ENCODE results near the gene SCYL3. TPM values are rescaled to one million over a fixed set of nuclear protein-coding genes. Genes with fewer than 3 reads are reported as not detected.
"Not testable (repeated sequence)": the region's sequence is repeated elsewhere in the genome, so short reads cannot be mapped to it uniquely, and the experiment has no call there.

SCYL3 gene
- total and polyA plus RNA-seq, 3 donors from 2014 or later: 13.3 to 16.3 (median 15.8) TPM

DNA sequence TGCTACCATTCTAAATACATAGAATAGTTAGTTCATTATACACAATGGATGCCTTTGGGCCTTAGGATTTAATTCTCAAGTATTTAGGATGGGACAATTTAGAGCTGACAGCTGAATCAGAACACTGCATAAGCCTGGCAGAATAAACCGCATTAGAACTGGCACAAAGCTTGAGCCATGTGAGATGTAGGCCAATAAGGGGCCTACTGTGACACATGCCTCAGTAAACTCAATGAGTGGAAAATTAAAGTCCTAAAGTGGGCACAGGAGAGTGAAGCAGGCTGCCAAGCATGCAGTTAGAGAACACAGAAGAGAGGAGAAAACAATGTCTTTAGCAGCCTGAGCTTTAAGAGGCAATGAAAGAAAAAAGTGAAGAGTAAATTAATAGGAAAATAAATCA, 24.3 kb downstream of the SCYL3 start:
- DNase-seq: no peak
- H3K4me3 ChIP-seq: no peak overlapping the region
- H3K36me3 ChIP-seq (ENCODE audit: low read depth, missing control alignments): no peaks in the 10 kb centered on the region

DNA sequence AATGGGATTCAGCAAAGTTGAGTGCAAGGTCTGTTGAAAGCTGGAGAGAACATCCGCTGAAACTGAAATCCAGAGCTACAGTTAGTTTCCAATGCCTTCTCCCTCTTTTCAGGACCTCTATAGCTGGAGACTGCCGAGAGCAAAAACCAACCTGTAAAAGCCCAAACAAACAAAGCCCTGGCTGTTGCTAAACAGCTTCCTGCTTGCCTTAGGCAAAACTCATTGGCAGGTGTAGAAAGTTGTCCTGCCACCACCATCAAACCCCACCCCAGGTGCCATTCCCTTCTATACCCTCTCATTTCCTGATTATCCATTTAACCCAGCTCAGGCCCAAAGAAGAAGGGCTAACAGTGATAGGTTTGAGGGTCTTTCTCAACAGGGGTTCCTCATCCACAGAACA, 24.7 kb downstream of the SCYL3 start:
- H3K4me3 ChIP-seq: no peak overlapping the region
- no peak overlapping the region for H3K27ac ChIP-seq
- H3K9me3 ChIP-seq: no peaks in the 10 kb centered on the region
- DNase-seq: no peak
- 89 to 98% methylated on average over 2 of the region's 2 CpGs for WGBS, 2 donors
- H3K27me3 ChIP-seq: no peaks in the 10 kb centered on the region
- no peaks in the 10 kb centered on the region for H3K36me3 ChIP-seq (ENCODE audit: low read depth, missing control alignments)
- intact Hi-C loops (cut with DNase I; ENCODE audit: low total_unique reads): no loop called here
- TF ChIP-seq POLR2A (IDR thresholded peaks at IDR 0.05): no peak
- TF ChIP-seq, protein P1, sequence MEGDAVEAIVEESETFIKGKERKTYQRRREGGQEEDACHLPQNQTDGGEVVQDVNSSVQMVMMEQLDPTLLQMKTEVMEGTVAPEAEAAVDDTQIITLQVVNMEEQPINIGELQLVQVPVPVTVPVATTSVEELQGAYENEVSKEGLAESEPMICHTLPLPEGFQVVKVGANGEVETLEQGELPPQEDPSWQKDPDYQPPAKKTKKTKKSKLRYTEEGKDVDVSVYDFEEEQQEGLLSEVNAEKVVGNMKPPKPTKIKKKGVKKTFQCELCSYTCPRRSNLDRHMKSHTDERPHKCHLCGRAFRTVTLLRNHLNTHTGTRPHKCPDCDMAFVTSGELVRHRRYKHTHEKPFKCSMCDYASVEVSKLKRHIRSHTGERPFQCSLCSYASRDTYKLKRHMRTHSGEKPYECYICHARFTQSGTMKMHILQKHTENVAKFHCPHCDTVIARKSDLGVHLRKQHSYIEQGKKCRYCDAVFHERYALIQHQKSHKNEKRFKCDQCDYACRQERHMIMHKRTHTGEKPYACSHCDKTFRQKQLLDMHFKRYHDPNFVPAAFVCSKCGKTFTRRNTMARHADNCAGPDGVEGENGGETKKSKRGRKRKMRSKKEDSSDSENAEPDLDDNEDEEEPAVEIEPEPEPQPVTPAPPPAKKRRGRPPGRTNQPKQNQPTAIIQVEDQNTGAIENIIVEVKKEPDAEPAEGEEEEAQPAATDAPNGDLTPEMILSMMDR (IDR thresholded peaks at IDR 0.05): no peak
- no peaks in the 10 kb centered on the region for H3K4me1 ChIP-seq

More for the DNA sequence above, 24.3 kb downstream of the SCYL3 start:
- Histone ChIP-seq H3K4me1 (no peaks in the 10 kb centered on the region), H3K9me3 (no peaks in the 10 kb centered on the region), H3K27me3 (no peaks in the 10 kb centered on the region), H3K27ac (no peak overlapping the region)
- intact Hi-C loops (cut with DNase I; ENCODE audit: low total_unique reads): no loop called here
- TF ChIP-seq POLR2A (IDR thresholded peaks at IDR 0.05): no peak
- TF ChIP-seq, protein P1 (IDR thresholded peaks at IDR 0.05): no peak
- WGBS, 2 donors: 89 to 91% methylated on average over 1 of the region's 1 CpG

DNA sequence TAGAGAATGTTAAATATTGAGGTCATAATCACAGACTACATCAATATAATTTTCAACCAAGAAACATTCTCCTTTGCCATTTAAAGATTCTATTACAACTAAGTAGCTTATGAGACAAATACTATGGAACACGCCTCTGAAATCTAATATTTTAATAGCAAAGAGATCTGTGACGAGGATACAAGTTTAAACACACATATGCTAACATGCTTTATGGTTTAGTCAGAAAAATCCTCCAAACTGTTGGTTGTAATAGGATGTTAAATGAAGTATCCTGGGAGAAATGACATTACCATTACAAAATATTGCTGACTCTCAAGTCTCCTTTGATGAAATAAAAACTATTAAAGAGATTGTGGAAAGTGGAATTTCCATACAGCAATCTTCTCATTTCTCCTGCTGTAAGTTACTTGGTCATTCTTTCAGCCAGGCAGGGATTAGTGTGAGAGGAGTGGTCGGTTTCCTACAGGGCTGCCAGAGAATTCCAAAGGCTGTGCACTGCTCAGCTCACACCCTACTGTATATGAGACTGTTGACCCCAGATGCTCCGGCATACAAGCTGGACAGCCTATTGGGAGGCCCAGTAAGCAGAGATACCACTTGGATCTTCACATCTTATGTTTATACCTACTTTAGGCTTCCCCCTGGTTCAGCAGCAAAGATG, 26.6 kb downstream of the SCYL3 start:
- no peaks in the 10 kb centered on the region for H3K36me3 ChIP-seq (ENCODE audit: low read depth, missing control alignments)
- intact Hi-C loops (cut with DNase I; ENCODE audit: low total_unique reads): no loop called here
- no peak for TF ChIP-seq POLR2A (IDR thresholded peaks at IDR 0.05)
- TF ChIP-seq, protein P1 (IDR thresholded peaks at IDR 0.05): no peak

DNA sequence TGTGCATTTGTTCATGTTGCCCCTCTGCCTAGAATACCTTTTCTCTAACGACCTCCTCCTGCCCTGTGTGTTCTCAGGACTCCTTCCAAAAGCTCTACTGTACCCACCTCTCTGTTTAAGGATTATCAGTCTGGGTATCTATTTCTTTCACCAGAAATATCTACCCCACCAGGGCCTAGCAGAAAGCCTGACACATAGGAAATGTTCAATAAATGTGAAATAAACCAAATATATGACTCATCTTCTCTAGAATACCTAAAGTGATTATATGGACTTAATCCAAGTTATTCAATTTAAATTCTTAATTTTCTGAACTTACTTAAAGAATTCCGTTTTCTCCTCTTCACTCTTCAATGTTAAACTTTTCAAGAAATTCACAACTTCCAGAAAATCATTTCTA, 27.1 kb downstream of the SCYL3 start:
- 89 to 93% methylated on average over 2 of the region's 2 CpGs for WGBS, 2 donors
- Histone ChIP-seq H3K9me3 (no peaks in the 10 kb centered on the region), H3K27ac (no peak overlapping the region), H3K27me3 (no peaks in the 10 kb centered on the region), H3K36me3 (ENCODE audit: low read depth, missing control alignments) (no peaks in the 10 kb centered on the region), H3K4me3 (no peak overlapping the region), H3K4me1 (no peaks in the 10 kb centered on the region)
- TF ChIP-seq, protein P1 (IDR thresholded peaks at IDR 0.05): no peak
- TF ChIP-seq POLR2A (IDR thresholded peaks at IDR 0.05): no peak
- intact Hi-C loops (cut with DNase I; ENCODE audit: low total_unique reads): no loop called here
- DNase-seq: no peak

More for the DNA sequence above, 26.6 kb downstream of the SCYL3 start:
- Histone ChIP-seq H3K4me1 (no peaks in the 10 kb centered on the region), H3K4me3 (no peak overlapping the region), H3K27ac (no peak overlapping the region), H3K27me3 (no peaks in the 10 kb centered on the region), H3K9me3 (no peaks in the 10 kb centered on the region)
- 95 to 96% methylated on average over 4 of the region's 4 CpGs for WGBS, 2 donors
- no peak for DNase-seq

DNA sequence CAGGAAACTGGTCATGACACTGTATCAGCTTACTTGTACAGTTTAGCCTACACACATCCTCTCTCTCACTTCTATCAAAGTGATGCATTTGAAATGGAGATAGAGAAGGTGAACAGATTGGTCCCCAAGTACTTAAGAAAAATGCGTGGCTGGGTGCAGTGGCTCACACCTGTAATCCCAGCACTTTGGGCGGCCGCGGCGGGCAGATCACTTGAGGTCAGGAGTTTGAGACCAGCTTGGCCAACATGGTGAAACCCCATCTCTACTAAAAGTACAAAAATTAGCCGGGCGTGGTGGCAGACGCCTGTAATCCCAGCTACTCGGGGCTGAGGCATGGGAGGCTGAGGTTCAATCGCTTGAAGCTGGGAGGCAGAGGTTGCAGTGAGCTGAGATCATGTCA, 29.2 kb downstream of the SCYL3 start:
- H3K36me3 ChIP-seq (ENCODE audit: low read depth, missing control alignments): not testable (repeated sequence)

More for the DNA sequence above, 29.2 kb downstream of the SCYL3 start:
- intact Hi-C loops (cut with DNase I; ENCODE audit: low total_unique reads); H3K27me3 ChIP-seq; H3K27ac ChIP-seq; H3K4me3 ChIP-seq; DNase-seq; H3K4me1 ChIP-seq; H3K9me3 ChIP-seq: not testable (repeated sequence)
- WGBS, 2 donors: 92 to 94% methylated on average over 10 of the region's 10 CpGs
